Body of pancreas (tissue), 4 donors: Measurements from ENCODE around the gene EXOC7. TPM values are rescaled to one million over a fixed set of nuclear protein-coding genes. Genes with fewer than 3 reads are reported as not detected.
A peak's percentile ranks its signal among the peaks of the same experiment; 100 is the strongest.

ENCODE experiments used
- ATAC-seq: fragments of 150-250 bp; one replicate; pipeline ENCODE4 v1.9.1; 2016
- DNase-seq, 4 donors: peaks; one replicate each; pipeline ENCODE4 v3.0.0-alpha.2; 2019
- H3K27ac ChIP-seq, 4 donors: fragments of 200-600 bp; sonication (generic); 1 replicate in 3 of 4; 2 replicates in 1 of 4; pipeline versions ENCODE4 v1.5.1 to v1.6.1; 2016 to 2019; ENCODE audit warnings: mild to moderate bottlenecking in 1 of 4, mixed read lengths in 1 of 4, moderate library complexity in 1 of 4
- H3K27me3 ChIP-seq, 2 donors: fragments of 200-600 bp; sonication (generic); one replicate each; pipeline ENCODE4 v1.6.0; 2016; ENCODE audit warnings: mild to moderate bottlenecking in 1 of 2
- H3K36me3 ChIP-seq, 2 donors: fragments of 200-600 bp; sonication (generic); replicated peaks in 1 of 2; 2 replicates each; pipeline ENCODE4 v1.5.1; 2016; ENCODE audit warnings: low read depth in 2 of 2; ENCODE audit not compliant: insufficient read depth in 1 of 2
- H3K4me1 ChIP-seq: fragments of 200-600 bp; sonication (generic); one replicate; pipeline ENCODE4 v1.6.0; 2016
- H3K4me3 ChIP-seq, 2 donors: fragments of 200-600 bp; sonication (generic); 1 replicate in 1 of 2; 2 replicates in 1 of 2; pipeline ENCODE4 v1.5.1; 2016 to 2019
- H3K9me3 ChIP-seq, 3 donors: fragments of 200-600 bp; sonication (generic); 1 replicate in 2 of 3; 2 replicates in 1 of 3; pipeline ENCODE4 v1.5.1; 2016
- POLR2A ChIP-seq, 3 donors: fragments of 450-650 bp; IDR thresholded peaks; one replicate each; pipeline ENCODE4 v1.6.1; 2016; ENCODE audit warnings: antibody characterized with exemption in 3 of 3, mild to moderate bottlenecking in 2 of 3
- WGBS, 2 donors: methylation state at CpG; one replicate each; pipeline ENCODE4 v1.1.5; 2017; 5-methylcytosine and 5-hydroxymethylcytosine counted together
- intact Hi-C: fragments of 100-400 bp; cut with DNase I; formaldehyde crosslinking; loops from one replicate; pipeline ENCODE4 v1.15.1; 2023
- total RNA-seq, 2 donors: library from RNA; depleted of rRNA; stranded (reverse); fragments of >200 nt; gene quantifications; one replicate each; pipeline ENCODE4 v1.1.0, GENCODE V29; 2016
- TF ChIP-seq, protein P1 (sequence below), 7 experiments: fragments of 450-650 bp in 4 of 7; fragments of 200-600 bp in 3 of 7; sonication (generic) in 3 of 7; IDR thresholded peaks; one replicate each; pipeline ENCODE4 v1.5.1; 2016 to 2019; ENCODE audit warnings: antibody characterized with exemption in 7 of 7

EXOC7 gene
- total RNA-seq, 2 donors from 2014 or later = 53.2 to 73.2 TPM

DNA sequence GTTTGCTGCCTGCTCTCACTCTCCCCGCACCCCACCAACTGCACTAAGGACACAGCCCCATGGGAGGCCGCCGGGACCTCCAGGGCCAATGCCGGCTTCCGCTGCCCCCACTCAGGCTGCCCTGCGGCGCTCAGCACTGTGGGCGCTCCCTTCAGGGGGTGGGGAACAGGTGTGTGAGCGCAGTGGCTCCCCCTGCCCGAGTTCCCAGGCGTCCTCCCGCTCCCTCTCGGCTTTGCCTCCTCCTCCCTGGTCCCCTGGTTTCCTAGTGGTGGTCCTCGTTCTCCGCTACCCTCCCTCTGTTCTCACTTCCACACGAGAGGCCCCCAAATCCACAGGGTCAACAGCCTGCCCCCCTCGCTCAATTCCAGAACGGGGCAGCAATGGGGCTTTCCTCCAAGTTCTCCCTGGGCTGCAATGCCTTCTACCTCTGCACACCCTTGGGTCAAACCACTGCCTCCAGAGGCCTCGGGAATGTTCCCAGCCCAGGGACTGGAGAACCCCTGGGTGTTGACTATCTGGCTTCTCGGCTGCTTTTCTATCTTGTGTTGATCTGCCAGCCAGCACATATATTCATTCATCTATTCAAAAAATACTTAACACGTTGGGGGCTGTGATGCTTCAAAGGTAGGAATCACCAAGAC is 27.6 kb upstream of the EXOC7 start:
- H3K27me3 ChIP-seq = no peaks in the 10 kb centered on the region
- no peak overlapping the region for H3K4me3 ChIP-seq
- intact Hi-C loops = no loop called here
- 62 to 74% methylated on average over 20 to 21 of the region's 21 CpGs for WGBS, 2 donors
- H3K9me3 ChIP-seq = no peaks in the 10 kb centered on the region
- no peak for ATAC-seq
- no peaks in the 10 kb centered on the region for H3K4me1 ChIP-seq
- no peak for DNase-seq
- peak overlapping the region in 2 of 4 donors; percentile 63 to 65 for H3K27ac ChIP-seq
- H3K36me3 ChIP-seq = no peaks in the 10 kb centered on the region
- TF ChIP-seq POLR2A (IDR thresholded peaks at IDR 0.05) = no peak
- TF ChIP-seq, protein P1, sequence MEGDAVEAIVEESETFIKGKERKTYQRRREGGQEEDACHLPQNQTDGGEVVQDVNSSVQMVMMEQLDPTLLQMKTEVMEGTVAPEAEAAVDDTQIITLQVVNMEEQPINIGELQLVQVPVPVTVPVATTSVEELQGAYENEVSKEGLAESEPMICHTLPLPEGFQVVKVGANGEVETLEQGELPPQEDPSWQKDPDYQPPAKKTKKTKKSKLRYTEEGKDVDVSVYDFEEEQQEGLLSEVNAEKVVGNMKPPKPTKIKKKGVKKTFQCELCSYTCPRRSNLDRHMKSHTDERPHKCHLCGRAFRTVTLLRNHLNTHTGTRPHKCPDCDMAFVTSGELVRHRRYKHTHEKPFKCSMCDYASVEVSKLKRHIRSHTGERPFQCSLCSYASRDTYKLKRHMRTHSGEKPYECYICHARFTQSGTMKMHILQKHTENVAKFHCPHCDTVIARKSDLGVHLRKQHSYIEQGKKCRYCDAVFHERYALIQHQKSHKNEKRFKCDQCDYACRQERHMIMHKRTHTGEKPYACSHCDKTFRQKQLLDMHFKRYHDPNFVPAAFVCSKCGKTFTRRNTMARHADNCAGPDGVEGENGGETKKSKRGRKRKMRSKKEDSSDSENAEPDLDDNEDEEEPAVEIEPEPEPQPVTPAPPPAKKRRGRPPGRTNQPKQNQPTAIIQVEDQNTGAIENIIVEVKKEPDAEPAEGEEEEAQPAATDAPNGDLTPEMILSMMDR (IDR thresholded peaks at IDR 0.05) = no peak

DNA sequence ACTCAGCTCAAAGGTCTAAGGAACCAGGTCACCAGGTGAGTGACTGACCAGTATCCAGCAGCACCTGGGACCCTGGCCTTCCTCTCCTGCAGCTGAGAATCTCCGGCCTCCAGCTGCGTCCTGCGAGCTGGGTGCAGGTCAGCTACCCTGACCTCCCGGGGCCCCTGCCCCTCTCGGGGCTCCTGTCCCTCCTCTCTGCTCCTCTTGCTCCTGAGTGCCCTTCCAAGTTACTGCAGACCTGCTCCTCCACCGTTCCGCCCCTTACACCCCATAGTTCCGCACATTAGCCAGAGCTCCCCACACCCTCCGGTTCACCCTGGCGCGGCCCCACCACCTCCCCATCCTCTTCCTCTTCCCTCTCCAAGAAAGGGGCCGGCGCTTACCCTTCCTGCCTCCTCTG is 26.9 kb upstream of the EXOC7 start:
- Histone ChIP-seq H3K27me3 (no peaks in the 10 kb centered on the region), H3K9me3 (no peaks in the 10 kb centered on the region), H3K36me3 (no peaks in the 10 kb centered on the region), H3K4me1 (no peaks in the 10 kb centered on the region), H3K4me3 (no peak overlapping the region), H3K27ac (no peak overlapping the region)
- no peak for ATAC-seq
- 56 to 83% methylated on average over 12 to 13 of the region's 13 CpGs for WGBS, 2 donors
- no peak for TF ChIP-seq POLR2A (IDR thresholded peaks at IDR 0.05)
- TF ChIP-seq, protein P1 (IDR thresholded peaks at IDR 0.05) = no peak
- no peak for DNase-seq
- intact Hi-C loops = no loop called here

DNA sequence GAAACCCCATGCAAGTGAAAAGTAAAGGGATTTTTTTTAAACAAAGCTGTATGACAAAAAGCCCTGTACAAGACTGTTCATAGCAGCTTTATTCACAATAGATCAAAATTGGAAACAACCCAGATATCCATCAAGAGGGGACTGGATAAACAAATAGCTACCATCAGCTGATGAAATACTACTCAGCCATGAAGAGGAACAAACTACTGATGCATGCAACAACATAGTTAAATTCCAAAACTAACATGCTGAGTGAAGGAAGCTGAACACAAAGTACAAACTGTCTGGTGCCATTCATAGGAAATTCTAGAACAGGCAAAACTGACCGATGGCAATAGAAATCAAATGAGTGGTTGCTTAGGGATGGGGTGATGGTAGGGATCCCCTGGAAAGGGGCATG is 22.3 kb upstream of the EXOC7 start:
- peaks cover 12% of the 10 kb centered on the region for H3K4me1 ChIP-seq
- H3K27me3 ChIP-seq = peaks cover 0 to 4% of the 10 kb centered on the region in 2 donors
- no peak for ATAC-seq
- WGBS, 2 donors = 92 to 100% methylated on average over 1 of the region's 1 CpG
- intact Hi-C loops = no loop called here
- H3K36me3 ChIP-seq = no peaks in the 10 kb centered on the region
- DNase-seq = no peak
- TF ChIP-seq, protein P1 (IDR thresholded peaks at IDR 0.05) = no peak
- no peak for TF ChIP-seq POLR2A (IDR thresholded peaks at IDR 0.05)
- no peaks in the 10 kb centered on the region for H3K9me3 ChIP-seq
- no peak overlapping the region for H3K27ac ChIP-seq
- no peak overlapping the region for H3K4me3 ChIP-seq

DNA sequence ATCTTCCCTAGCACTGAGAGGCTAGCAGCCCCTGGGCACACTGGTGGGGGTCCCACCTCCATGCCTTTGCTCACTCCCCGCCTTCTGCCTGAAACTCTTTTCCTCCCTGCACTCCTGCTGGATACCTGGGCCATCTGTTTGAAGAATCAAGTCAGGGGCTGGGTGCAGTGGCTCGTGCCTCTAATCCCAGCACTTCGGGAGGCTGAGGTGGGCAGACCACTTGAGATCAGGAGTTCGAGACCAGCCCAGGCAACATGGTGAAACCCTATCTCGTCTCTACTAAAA is 21.7 kb upstream of the EXOC7 start:
- Histone ChIP-seq H3K4me3 (no peak overlapping the region), H3K9me3 (no peaks in the 10 kb centered on the region), H3K4me1 (peaks cover 12% of the 10 kb centered on the region), H3K27me3 (peaks cover 0 to 4% of the 10 kb centered on the region in 2 donors), H3K36me3 (no peaks in the 10 kb centered on the region), H3K27ac (no peak overlapping the region)
- intact Hi-C loops = no loop called here
- ATAC-seq = no peak
- DNase-seq = no peak
- TF ChIP-seq, protein P1 (IDR thresholded peaks at IDR 0.05) = no peak
- TF ChIP-seq POLR2A (IDR thresholded peaks at IDR 0.05) = no peak
- 60 to 75% methylated on average over 5 of the region's 5 CpGs for WGBS, 2 donors
